GM21825 (cell line): Measurements from ENCODE around the gene SRC.

ENCODE experiments used
- ATAC-seq: cut with Tn5 transposase; IDR thresholded peaks from one replicate; pipeline ENCODE4 v1.9.1; 2021; ENCODE audit warnings: mild to moderate bottlenecking, moderate library complexity; ENCODE audit not compliant: unreplicated experiment

The SRC gene

GRCh38 chr20:37442986-37443385, 97.0 kb downstream of the SRC start:
- ATAC-seq: no peak

DNA sequence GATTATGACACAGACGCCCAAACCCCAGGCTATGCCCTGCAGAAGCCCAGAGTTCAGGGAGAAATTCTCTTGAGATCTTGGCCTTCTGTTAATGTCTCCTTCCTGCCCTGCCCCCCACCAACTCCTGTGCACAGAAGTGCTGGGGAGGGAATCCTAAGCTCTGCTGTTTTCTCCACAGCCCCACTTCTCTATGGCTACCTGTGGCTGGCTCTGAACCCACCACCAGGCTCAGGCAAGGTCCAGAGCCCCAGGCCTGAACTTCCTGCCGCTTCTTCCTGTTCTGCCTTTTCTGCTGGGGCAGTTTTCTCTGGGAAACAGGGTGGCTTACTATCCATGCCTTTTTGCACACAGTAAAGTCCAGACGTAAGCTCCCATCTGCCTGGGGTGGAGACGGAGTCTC, 97.7 kb downstream of the SRC start:
- no peak for ATAC-seq

- no peak for ATAC-seq
These were observed 99.1 kb downstream of the SRC start for GRCh38 chr20:37445041-37445440.

- no peak for ATAC-seq
These were observed 100.5 kb downstream of the SRC start for GRCh38 chr20:37446286-37447032.

DNA sequence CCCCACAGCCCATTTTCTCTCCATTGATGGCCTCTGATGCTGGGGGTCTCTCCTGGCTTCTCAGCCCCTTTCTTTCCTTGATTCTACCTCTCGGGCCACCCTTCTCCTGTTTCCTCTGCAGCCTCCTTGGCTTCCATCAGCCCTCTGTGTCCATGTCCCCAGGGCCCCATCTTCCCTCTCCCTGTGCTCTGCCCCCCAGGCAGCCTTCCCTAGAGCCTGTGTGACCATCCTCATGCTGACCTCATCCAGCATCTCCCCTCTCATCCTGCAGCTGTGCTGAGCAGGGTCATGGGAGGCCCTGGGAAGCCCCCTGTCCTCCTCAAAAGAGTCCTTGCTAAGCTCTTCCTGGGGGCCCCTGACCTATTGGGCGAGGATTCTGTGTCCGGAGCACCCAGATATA, 101.7 kb downstream of the SRC start:
- ATAC-seq: no peak

DNA sequence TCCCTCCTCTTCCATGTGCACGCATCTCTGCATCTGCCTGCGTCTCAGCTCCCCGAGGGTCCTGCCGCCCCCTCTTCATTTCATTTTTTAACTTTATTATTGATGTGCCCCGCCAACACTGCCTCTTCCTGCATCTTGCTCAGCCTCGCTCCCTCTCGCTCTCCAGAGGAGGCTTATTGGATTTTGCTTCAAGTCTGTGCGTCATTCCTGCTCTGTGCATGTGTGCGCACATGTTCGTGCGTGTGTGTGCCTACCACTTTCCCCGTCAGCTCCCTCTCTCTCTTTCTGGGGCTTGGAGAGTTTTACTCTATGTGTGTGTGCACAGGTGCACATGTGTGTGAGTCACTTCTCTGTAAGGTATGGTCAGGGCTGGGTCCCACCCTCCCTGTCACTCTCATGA, 103.3 kb downstream of the SRC start:
- ATAC-seq: no peak

DNA sequence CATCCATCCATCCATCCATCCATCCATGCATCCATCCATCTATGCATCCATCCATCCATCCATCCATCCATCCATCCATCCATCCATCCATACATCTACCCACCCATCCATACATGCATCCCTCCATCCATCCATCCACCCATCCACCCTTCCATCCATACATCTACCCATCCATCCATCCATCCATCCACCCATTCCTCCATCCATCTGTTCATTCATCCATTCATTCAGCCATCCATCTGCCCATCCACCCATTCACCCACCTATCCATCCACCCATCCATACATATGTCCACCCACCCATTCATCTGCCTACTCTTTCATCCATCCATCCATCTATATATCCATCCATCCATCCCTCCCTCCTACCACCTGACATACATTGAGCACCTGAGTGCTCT, 104.4 kb downstream of the SRC start:
- ATAC-seq: no peak

- ATAC-seq: no peak
These were observed 105.7 kb downstream of the SRC start for GRCh38 chr20:37451616-37452015.

DNA sequence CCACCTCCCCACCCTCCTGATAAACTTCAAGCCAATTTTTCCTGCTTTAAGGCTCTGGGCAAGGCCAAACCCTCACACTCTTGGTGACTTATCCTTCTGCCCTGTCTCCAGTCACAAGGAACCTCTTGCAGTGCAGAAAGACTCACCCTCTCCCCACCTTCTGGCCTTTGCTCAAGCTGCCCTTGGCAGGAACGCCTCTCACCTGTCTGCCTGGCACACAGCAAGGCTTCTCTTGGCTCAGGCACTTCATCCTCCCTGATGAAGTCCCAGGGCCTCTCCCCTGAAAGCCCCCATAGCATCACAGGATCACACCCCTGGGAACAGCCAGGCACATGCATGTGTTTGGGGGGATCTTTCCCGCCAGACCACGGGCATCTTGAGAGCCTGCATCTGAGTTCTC, 106.3 kb downstream of the SRC start:
- ATAC-seq: no peak

DNA sequence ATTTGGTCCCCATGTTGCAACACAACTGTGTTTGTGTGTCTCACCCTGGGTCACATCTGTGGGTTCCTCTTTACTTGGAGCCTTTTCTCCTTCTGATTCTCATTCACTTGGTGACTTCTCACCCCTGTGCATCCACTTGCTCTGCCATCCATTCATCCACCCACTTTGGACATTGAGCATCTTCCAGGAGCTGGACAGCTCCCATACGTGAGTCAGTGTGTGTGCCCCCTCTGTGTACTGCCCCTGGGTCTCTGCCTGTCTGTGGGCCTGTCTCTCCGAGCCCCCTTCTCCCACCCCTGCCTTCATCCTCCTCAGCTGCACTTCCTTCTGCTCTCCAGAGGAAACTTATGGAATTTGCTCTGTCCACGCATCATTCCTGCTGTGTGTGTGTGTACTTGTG, 107.3 kb downstream of the SRC start:
- no peak for ATAC-seq

GRCh38 chr20:37453836-37454235, 107.9 kb downstream of the SRC start:
- no peak for ATAC-seq

- ATAC-seq: no peak
These were observed 108.9 kb downstream of the SRC start for GRCh38 chr20:37454636-37455385.
